Lung (tissue), 12 donors: ENCODE data around the gene VPS37B. TPM values are rescaled to one million over a fixed set of nuclear protein-coding genes. Genes with fewer than 3 reads are reported as not detected.

Experiments used
- ATAC-seq: fragments of 200-7000 bp; cut with Tn5 transposase; one replicate; pipeline ENCODE4 v1.9.1; 2020; ENCODE audit warnings: moderate number of reproducible peaks; ENCODE audit not compliant: insufficient read depth, low FRiP score
- DNase-seq, 3 donors: peaks; one replicate each; pipeline ENCODE4 v3.0.0-alpha.2; 2013 to 2017
- H3K27ac ChIP-seq, 2 donors: one replicate each; pipeline ENCODE4 v1.5.1; 2013; ENCODE audit warnings: mild to moderate bottlenecking in 2 of 2, moderate library complexity in 2 of 2, control low read depth in 1 of 2, inconsistent platforms in 1 of 2, low read depth in 1 of 2, low read length in 1 of 2
- H3K27me3 ChIP-seq, 3 donors: one replicate each; pipeline ENCODE4 v1.5.1; 2013; ENCODE audit warnings: low read length in 2 of 3; ENCODE audit not compliant: control insufficient read depth in 3 of 3, insufficient read depth in 3 of 3
- H3K36me3 ChIP-seq, 4 donors: one replicate each; pipeline ENCODE4 v1.5.1; 2013; ENCODE audit warnings: low read length in 4 of 4, mild to moderate bottlenecking in 1 of 4, moderate library complexity in 1 of 4; ENCODE audit not compliant: control insufficient read depth in 4 of 4, insufficient read depth in 4 of 4
- H3K4me1 ChIP-seq, 5 donors: one replicate each; pipeline ENCODE4 v1.5.1; 2013; ENCODE audit warnings: low read length in 5 of 5, mild to moderate bottlenecking in 2 of 5, moderate library complexity in 1 of 5; ENCODE audit not compliant: control insufficient read depth in 5 of 5, insufficient read depth in 5 of 5
- H3K4me3 ChIP-seq: one replicate; pipeline ENCODE4 v1.5.1; 2013; ENCODE audit warnings: mild to moderate bottlenecking, control low read depth, moderate library complexity
- H3K9ac ChIP-seq, 2 donors: one replicate each; pipeline ENCODE4 v1.5.1; 2013; ENCODE audit warnings: low read length in 2 of 2, control low read depth in 1 of 2; ENCODE audit not compliant: insufficient read depth in 1 of 2
- H3K9me3 ChIP-seq, 4 donors: one replicate each; pipeline ENCODE4 v1.5.1; 2013; ENCODE audit warnings: low read length in 3 of 4, mild to moderate bottlenecking in 1 of 4, moderate library complexity in 1 of 4; ENCODE audit not compliant: control insufficient read depth in 4 of 4, insufficient read depth in 3 of 4
- CTCF ChIP-seq: IDR thresholded peaks from 2 replicates; pipeline ENCODE4 v1.5.1; 2012; ENCODE audit warnings: mild to moderate bottlenecking; ENCODE audit errors: control extremely low read depth, extremely low read depth
- WGBS, 2 donors: extraction: QIAGEN DNeasy Blood & Tissue Kit; methylation state at CpG; one replicate each; pipeline ENCODE4 v1.1.7; 2013; 5-methylcytosine and 5-hydroxymethylcytosine counted together
- polyA plus RNA-seq, 2 donors: library from polyadenylated mRNA; stranded (reverse); fragments of 200-250 nt; gene quantifications; one replicate each; pipeline ENCODE4 v1.2.1, GENCODE V29; 2013
- total RNA-seq, 2 donors: library from RNA; depleted of rRNA in 1 of 2; stranded (reverse); fragments of >200 nt in 1 of 2; gene quantifications; one replicate each; pipeline ENCODE4 v1.2.1, GENCODE V29; 2014 to 2021
- donor health status: control.
- donor health status: control.
- donor health status: Bipolar disorder and iron deficiency.
- donor health status: healthy.
- donor health status: DM: yes; HTN: yes; CAD: no.

Gene VPS37B
- total and polyA plus RNA-seq, 4 donors = 31.0 to 44.1 (median 42.3) TPM

- no peak for TF ChIP-seq CTCF
- Histone ChIP-seq H3K27ac (no peak overlapping the region), H3K9me3 (peaks cover 0 to 2% (median 0%) of the 10 kb centered on the region in 4 donors), H3K9ac (no peak overlapping the region), H3K36me3 (no peaks in the 10 kb centered on the region), H3K4me3 (no peak overlapping the region), H3K27me3 (no peaks in the 10 kb centered on the region), H3K4me1 (peaks cover 0 to 2% (median 0%) of the 10 kb centered on the region in 5 donors)
- WGBS, 2 donors = 64 to 68% methylated on average over 3 of the region's 3 CpGs
- DNase-seq (no peak), ATAC-seq (no peak)
Measured at GRCh38 chr12:122937622-122938091, 41.7 kb upstream of the VPS37B start.

GRCh38 chr12:122935318-122935717 is 39.4 kb upstream of the VPS37B start:
- Histone ChIP-seq H3K4me1 (peaks cover 0 to 2% (median 0%) of the 10 kb centered on the region in 5 donors), H3K9ac (no peak overlapping the region), H3K27ac (no peak overlapping the region), H3K9me3 (peaks cover 0 to 2% (median 0%) of the 10 kb centered on the region in 4 donors), H3K36me3 (no peaks in the 10 kb centered on the region), H3K27me3 (no peaks in the 10 kb centered on the region), H3K4me3 (no peak overlapping the region)
- no peak for TF ChIP-seq CTCF
- WGBS, 2 donors = 96 to 97% methylated on average over 8 of the region's 8 CpGs
- ATAC-seq (no peak), DNase-seq (no peak)

- no peaks in the 10 kb centered on the region for H3K9me3 ChIP-seq
- WGBS, 2 donors = 78 to 81% methylated on average over 3 of the region's 3 CpGs
- H3K9ac ChIP-seq = no peak overlapping the region
- H3K27ac ChIP-seq = no peak overlapping the region
- no peak for DNase-seq
- no peaks in the 10 kb centered on the region for H3K27me3 ChIP-seq
- ATAC-seq = no peak
- H3K36me3 ChIP-seq = no peaks in the 10 kb centered on the region
- no peak for TF ChIP-seq CTCF
- H3K4me1 ChIP-seq = peaks cover 0 to 2% (median 0%) of the 10 kb centered on the region in 5 donors
- no peak overlapping the region for H3K4me3 ChIP-seq
Measured at GRCh38 chr12:122934722-122935121, 38.8 kb upstream of the VPS37B start.

- WGBS, 2 donors = 96 to 99% methylated on average over 8 of the region's 8 CpGs
- no peak for TF ChIP-seq CTCF
- ATAC-seq (no peak), DNase-seq (no peak)
- Histone ChIP-seq H3K27me3 (no peaks in the 10 kb centered on the region), H3K27ac (no peak overlapping the region), H3K4me3 (no peak overlapping the region), H3K4me1 (no peaks in the 10 kb centered on the region), H3K9me3 (no peaks in the 10 kb centered on the region), H3K9ac (no peak overlapping the region), H3K36me3 (no peaks in the 10 kb centered on the region)
Measured at GRCh38 chr12:122932207-122932606, 36.3 kb upstream of the VPS37B start.
